LHCN-M2 (cell line): Measurements from ENCODE around the gene ATM. TPM values are rescaled to one million over a fixed set of nuclear protein-coding genes. Genes with fewer than 3 reads are reported as not detected.
"Not testable (repeated sequence)": the region's sequence is repeated elsewhere in the genome, so short reads cannot be mapped to it uniquely, and the experiment has no call there.

Experiments
- DNase-seq: peaks from one replicate; pipeline ENCODE4 v3.0.0-alpha.2; 2012; ENCODE audit warnings: low read depth
- total RNA-seq: library from RNA; depleted of rRNA; stranded (reverse); fragments of >200 nt; gene quantifications from 2 replicates; pipeline ENCODE4 v1.2.3, GENCODE V29; 2014

The ATM gene
- total RNA-seq, 1 experiment from 2014 or later, result 47.9 TPM

- DNase-seq, result no peak
Measured at GRCh38 chr11:108278546-108278945, 55.7 kb downstream of the ATM start.

- DNase-seq, result no peak
Measured at GRCh38 chr11:108278954-108279353, 56.1 kb downstream of the ATM start.

GRCh38 chr11:108286370-108286769 is 63.5 kb downstream of the ATM start:
- no peak for DNase-seq

DNA sequence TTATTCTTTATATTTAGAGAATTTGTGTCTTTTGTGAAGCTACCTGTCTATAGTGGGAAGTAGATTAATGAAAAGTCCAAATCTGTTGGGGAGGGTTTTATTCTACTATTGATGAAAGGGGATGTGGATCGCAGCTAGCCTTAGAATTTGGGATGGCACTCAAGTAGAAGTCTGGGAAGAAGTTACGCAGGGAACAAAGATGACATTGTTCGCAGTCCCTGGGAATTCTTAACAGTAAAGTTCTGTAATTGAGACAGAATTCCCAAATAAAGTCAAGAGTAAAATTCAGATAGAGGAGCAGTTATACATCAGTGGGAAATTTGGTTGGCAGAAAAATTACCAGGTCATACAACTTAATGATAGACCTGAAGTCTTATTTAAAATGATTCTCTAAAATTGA is 64.1 kb downstream of the ATM start:
- no peak for DNase-seq

- not testable (repeated sequence) for DNase-seq
Measured at GRCh38 chr11:108289066-108289465, 66.2 kb downstream of the ATM start.

DNA sequence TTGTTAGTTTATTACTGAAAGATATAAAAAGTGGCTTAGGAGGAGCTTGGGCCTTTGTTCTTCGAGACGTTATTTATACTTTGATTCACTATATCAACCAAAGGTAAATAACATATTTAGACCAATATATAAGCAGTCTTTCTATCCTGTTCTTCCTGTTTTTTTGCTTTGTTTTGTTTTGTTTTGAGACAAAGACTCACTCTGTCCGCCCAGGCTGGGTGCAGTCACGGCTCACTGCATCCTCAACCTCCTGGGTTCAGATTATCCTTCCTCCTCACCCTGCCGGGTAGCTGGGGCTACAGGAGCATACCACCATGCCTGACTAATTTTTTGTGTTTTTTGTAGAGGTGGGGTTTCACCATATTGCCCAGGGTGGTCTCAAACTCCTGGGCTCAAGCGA is 66.8 kb downstream of the ATM start:
- no peak for DNase-seq

DNA sequence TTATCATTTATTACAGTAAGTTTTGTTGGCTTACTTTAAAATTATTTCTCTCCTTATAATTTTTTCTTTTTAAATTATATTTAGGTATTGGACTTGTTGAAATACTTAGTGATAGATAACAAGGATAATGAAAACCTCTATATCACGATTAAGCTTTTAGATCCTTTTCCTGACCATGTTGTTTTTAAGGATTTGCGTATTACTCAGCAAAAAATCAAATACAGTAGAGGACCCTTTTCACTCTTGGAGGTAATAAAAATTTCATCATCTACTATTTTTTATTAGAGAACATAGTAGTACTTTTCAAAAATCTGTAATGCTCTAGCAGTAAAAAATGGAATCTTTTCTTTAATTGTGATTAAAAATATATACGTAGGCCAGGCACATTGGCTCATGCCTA is 70.4 kb downstream of the ATM start:
- no peak for DNase-seq

GRCh38 chr11:108302121-108302785 is 79.4 kb downstream of the ATM start:
- peak; percentile 56 for DNase-seq

- no peak for DNase-seq
Measured at GRCh38 chr11:108307751-108308150, 84.9 kb downstream of the ATM start.

GRCh38 chr11:108313444-108313843 is 90.6 kb downstream of the ATM start:
- DNase-seq, result no peak

- no peak for DNase-seq
Measured at GRCh38 chr11:108316061-108316460, 93.2 kb downstream of the ATM start.

DNA sequence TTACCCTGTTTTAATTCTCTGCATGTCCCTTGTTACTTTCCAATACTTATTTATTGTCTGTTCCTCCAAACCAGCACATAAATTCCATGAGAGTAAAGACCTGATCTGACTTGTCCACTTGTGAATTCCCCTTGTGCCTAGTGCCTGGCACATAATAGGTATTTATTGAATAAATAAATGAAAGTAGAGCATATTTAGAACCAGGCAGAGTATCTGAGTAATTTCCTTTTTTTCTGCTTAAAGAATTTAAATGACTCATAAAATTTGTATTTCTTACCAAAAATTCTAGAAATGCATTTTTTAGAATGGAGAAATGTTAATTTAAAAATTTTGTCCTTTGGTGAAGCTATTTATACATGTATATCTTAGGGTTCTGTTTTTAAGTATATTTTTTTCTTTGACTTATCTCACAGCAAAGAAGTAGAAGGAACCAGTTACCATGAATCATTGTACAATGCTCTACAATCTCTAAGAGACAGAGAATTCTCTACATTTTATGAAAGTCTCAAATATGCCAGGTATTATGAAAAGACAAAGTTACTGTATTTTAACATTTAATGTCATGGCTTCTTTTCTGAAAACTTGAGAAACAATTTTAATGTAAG is 96.8 kb downstream of the ATM start:
- DNase-seq, result peak; percentile 4

GRCh38 chr11:108322666-108323065 is 99.8 kb downstream of the ATM start:
- no peak for DNase-seq

- peak; percentile 69 for DNase-seq
Measured at GRCh38 chr11:108324587-108324986, 101.7 kb downstream of the ATM start.

DNA sequence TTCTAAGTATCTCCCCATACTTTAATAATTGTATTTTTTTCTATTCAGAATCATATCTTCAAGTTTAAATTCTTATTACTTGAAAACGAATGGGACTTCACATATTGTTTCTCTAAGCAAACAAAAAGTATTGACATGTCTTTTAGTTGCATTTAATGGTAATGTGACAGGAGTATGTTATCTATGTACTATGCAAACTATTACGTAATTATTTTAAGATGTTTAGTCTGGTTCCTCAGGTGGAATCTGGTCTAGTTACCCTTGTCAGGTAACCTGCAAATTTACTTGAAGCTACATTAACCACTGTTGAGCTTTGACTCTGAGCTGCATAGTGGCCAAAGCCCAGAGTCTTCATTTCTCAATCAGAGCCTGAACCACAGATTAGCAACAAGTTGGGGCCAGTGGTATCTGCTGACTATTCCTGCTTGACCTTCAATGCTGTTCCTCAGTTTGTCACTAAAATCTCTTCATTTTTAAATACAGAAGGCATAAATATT is 110.6 kb downstream of the ATM start:
- DNase-seq, result no peak

GRCh38 chr11:108338750-108339149 is 115.9 kb downstream of the ATM start:
- no peak for DNase-seq

GRCh38 chr11:108340973-108341372 is 118.1 kb downstream of the ATM start:
- DNase-seq, result no peak

DNA sequence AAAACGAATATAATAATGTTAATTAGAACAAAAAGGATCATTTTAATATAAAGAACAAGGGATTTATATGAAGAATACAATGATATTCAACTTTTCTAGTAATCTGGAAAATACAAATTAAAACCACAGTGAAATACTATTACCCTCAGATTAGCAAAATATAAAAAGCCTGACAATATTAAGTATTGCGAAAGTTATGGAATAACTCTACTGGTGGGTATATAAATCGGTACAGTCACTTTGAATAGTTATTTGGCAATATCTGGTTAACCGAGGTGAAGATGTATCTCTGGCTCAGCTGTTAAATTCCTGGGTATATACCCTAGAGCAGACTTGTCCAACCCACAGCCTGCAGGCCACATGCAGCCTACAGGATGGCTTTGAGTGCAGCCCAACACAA is 118.8 kb downstream of the ATM start:
- DNase-seq, result no peak

- DNase-seq, result no peak
Measured at GRCh38 chr11:108343714-108344113, 120.8 kb downstream of the ATM start.

- DNase-seq, result no peak
Measured at GRCh38 chr11:108345767-108346166, 122.9 kb downstream of the ATM start.

DNA sequence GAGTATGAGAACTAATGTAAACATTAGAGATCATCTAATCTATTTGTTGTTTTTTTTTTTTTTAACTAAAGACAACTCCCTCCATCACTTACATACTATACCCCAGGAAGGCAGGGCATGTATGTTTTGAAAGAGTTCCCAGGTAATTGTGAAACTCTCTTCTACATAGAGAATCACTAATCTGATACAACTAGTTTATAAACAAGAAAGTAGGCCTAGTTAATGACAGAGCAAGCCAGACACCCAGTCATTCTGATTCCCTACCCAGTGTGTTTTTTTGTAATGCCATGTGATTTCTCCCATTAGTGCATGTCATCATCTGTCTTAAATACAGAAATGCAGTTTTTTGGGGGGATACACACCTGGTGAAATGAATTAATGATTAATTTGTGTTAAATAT is 123.6 kb downstream of the ATM start:
- no peak for DNase-seq

- no peak for DNase-seq
Measured at GRCh38 chr11:108351468-108351867, 128.6 kb downstream of the ATM start.

- no peak for DNase-seq
Measured at GRCh38 chr11:108364159-108364558, 141.3 kb downstream of the ATM start.
